Endothelial cell of umbilical vein (primary cell): ENCODE results near the gene HDAC4.

ENCODE experiments used
- EZH2 ChIP-seq: IDR thresholded peaks from 2 replicates; pipeline ENCODE4 v1.6.1; 2012; ENCODE audit warnings: borderline replicate concordance, low read depth, mild to moderate bottlenecking, moderate library complexity, low read length, inconsistent platforms; ENCODE audit not compliant: severe bottlenecking
- TF ChIP-seq, protein P1 (sequence below): IDR thresholded peaks from 2 replicates; pipeline ENCODE4 v1.6.1; 2011; ENCODE audit not compliant: insufficient read depth, insufficient read length

DNA sequence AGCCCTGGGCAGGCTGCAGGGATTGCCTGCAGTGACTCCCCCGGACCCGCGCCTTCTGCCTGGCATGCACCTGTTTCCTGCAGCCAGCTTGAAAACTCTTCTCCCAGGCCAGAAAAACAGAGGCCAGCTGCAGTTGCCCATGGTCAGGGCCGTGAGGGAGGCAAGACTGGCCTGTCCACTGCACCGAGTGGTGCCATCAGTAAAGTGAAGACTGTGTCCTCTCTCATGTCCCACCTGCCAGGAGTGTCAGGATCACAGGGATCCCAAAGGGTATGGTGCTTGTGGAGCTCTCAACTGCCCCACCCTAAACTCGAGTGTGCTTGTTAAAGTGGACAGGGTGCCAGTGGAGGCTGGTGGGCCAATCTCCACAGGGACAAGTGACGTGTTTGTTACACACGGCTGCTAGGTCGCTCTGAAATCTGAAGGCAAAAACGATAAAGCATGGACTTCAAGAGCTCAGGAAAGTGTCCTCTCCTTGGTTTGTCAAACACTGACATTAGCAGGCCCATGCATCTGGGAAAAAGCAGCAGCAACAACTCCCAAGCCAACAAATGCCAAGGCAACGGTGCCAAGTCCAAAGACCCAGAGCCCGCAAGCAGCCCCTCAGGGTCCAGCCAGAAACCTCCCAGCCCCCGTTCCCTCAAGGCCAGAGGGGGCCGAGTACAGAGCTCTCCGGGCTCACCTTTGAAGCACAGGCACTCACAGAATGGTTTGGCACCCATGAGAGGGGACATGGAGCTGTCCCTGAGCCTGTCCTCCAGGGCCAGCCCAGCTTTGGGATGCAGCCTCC is 213.2 kb downstream of the HDAC4 start:
- TF ChIP-seq EZH2: no peak
- TF ChIP-seq, protein P1, sequence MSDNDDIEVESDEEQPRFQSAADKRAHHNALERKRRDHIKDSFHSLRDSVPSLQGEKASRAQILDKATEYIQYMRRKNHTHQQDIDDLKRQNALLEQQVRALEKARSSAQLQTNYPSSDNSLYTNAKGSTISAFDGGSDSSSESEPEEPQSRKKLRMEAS: no peak
